NK-92 treated with Interleukin-12 subunit alpha and Interleukin-12 subunit beta, amount 100 ng/mL, for 24 hours (cell line): ENCODE results near the gene SGK2.

Source experiments
- DNase-seq: peaks from one replicate; lab custom pipeline; 2025; lab: John Stamatoyannopoulos, UW

SGK2 gene

DNA sequence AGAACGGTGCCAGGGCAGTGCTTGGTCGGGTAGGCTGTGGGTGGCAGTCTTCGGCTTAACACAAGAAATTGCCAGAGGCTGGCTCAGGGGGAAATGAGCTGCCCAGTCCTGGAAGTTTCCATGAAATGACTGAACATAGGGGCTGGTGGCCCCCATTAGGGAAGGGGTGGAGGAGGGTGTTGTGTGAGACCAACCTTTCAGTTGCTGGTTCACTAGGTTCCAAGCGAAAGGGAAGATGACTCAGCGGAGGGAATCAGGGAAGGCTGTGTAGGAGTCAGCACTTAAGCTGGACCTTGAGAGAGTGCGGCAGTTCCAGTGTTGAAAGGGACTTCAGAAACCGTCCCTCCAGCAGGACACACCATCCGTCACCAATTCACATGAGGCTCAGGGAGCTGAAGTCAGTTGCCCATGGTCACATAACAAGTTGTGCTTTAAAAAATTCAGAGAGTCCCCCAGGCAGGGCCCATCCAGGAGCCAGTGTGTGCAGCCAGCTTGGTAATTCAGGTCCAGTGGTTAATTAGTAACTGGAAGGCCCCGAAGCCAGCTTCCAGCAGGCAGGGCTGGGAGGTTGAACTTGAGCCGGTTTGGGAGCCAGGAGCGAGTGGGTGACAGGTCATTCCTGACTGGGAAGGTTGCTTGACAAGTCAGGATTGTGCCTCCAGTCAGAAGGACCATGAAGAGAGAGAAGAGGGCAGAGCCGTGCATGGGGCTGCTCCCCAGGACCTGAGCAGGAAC, at the start of gene SGK2:
TSS of gene SGK2 (plus strand) at position 616 of the 735 bp plus-strand sequence. CDS start 7,469 bp downstream, outside the sequence.
- no peak for DNase-seq

DNA sequence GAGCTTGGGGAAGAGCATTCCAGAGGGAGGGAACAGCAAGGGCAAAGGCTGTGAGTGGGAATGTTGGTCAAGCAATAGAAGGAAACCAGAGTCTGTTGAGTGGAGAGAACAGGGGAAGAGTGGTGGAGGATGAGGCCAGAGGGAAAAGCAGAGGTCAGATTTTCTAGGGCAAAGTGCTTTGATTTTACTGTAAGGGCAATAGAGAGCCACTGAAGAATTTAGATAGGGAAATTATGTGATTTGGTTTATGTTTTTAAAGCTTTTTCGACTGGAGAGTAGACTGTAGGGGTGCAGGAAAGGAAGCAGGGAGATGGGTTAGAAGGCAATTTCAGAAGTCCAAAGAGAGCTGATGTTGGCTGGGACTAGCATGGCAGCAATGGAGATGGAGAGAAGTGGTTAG, 46.9 kb upstream of the SGK2 start:
- no peak for DNase-seq

DNA sequence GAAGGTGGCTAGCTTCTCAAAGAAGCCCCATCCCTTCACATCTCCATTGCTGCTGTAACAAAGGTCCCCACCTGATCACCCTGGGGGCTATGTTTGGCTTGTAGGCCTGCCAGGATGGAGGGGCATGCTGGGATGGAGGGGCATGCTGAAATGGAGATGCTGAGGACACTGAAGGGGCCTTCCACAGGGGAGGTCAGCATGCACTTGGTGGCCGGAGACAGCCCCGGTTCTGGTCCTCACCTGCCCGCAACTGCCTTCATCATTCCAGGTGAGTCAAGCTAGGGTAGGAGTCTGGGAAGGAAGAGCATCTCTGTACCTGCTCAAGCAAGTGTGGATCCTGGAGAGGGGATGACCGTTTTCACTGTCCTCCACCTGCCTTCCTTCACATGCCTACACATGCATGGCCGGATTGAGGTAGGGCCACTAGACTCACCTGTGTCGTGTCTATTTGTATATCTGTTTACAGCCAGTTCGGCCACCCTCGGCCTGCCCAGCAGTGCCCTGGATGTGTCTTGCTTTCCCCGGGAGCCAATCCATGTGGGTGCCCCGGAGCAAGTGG, 45.4 kb upstream of the SGK2 start:
- DNase-seq: no peak

DNA sequence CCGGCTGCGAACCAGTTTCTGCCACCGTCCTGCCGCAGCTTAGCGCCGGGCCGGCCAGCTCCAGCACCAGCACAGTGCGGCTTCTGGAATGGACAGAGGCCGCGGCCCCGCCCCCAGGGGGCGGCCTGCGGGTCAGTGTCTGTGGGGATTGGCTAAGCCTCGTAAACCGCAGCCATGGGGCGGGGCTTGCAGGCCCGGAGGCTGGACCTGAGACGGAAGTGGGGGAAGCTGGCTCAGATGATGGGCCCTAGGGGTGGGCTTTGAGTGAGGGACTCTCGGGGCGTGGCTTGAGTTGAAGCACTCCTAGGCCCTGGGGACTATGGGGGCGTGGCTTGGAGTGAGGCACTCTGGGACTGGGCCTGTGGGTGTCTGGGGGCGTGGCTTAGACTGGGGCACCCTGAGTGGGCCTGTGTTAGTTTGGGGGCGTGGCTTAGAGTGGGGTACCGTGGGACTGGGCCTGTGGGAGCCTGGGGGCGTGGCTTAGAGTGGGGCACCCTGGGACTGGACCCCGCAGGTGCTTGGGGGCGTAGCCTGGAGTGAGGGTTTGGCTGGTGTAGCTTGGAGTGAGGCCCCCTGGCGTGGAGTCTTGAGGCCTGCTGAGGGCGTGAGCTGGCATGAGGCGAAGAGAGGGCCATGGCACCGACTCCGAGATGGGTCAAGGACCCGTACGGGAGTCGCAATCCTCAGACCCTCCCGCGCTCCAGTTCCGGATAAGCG, 44.7 kb upstream of the SGK2 start:
- peak; percentile 92 for DNase-seq

DNA sequence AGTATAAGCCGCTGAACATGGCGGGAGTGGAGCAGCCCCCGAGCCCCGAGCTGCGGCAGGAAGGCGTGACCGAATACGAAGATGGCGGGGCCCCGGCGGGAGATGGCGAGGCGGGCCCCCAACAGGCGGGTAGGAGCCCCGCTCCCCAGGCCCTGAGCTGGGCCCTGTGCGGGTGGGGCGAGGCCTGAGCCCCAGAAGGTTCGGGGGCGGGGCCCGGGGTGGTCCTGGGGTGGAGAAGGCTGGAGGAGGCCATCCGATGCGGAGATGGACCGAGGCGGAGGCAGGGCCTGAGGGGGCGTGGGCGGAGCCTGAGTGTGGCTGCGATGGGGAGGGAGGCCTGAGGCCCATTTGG, 44.2 kb upstream of the SGK2 start:
- DNase-seq: no peak

DNA sequence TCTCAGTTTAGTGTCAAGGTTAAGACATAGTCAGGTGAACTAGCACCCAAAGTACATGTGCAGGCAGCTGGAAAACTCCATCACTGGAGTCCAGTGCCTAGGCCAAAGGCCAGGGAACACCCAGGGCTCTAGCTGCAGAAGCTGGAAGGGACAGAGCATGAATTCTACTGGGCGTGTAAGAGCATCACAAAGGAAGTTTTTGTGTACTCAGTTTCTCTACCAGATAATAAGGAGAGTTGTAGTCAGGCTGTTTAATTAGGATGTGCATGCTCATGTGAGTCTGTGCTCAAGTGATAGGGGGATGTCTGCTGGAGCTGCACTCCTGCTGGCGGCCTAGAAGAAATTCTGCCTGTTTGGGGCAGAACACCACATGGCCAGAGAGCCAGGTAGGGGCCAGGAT, 43.2 kb upstream of the SGK2 start:
- no peak for DNase-seq

DNA sequence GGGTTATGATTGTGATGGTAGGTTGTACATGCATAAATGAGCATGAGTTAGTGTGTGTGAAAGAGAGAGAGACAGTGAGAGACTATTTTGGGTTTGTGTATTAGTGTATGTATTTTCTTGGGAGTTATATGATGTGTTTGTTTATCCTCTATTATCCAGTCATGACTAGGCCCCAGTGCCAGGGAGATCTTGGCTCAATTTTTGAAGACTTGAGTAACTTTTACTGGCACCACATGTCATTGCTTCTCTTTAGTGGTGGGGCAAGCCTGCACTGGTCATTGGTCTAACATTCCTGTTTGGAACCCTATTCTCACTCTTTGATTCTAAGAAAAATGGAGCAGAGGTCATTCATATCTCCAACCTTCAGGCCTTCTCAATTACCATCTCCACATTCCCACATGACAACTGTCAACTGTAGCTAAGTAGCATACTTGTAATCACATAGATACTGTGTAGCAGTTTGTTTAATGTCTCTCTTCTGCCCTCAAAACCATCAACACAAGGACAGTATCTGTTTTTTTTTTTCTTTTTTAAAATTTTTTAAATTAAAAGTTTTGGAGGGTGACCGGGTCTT, 42.5 kb upstream of the SGK2 start:
- no peak for DNase-seq

DNA sequence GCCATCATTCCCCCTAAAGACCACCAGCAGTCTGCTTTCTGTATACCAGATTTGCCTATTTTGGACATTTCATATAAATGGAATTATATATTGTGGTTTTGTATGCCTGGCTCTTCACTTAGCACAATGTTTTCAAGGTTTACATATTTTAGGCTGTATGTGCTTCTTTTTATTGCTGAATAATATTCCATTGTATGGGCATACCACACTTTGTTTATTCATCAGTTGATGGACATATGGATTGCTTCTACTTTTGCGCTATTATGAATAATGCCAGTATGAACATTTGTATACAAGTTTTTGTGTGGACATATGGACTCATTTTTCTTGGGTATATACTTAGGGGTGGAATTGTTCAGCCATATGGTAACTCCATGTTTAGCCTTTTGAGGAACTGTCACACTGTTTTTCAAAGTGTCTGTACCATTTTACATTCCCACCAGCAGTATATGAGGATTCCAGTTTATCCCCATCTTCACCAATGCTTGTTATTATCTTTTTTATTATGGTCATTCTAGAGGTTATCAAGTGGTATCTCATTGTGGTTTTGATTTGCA, 38.7 kb upstream of the SGK2 start:
- no peak for DNase-seq

DNA sequence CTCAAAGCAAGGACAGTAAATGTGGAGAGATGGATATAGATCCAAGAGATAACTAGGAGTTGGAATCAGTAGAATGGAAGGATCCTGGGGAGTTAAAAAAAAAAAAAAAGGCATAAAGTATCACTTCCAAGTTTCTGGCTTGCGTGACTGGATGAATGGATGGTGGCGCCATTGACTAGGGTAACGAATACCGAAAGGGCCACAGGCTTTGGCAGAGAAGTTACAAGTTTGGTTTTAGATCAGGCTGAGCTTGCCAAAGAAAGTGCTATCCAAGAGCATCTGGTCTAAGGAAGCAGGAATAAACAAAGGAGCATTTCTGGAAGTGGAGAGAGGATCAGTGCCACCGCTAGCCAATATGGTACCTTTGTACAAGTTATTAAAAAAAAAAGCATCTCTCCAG, 33.8 kb upstream of the SGK2 start:
- no peak for DNase-seq

DNA sequence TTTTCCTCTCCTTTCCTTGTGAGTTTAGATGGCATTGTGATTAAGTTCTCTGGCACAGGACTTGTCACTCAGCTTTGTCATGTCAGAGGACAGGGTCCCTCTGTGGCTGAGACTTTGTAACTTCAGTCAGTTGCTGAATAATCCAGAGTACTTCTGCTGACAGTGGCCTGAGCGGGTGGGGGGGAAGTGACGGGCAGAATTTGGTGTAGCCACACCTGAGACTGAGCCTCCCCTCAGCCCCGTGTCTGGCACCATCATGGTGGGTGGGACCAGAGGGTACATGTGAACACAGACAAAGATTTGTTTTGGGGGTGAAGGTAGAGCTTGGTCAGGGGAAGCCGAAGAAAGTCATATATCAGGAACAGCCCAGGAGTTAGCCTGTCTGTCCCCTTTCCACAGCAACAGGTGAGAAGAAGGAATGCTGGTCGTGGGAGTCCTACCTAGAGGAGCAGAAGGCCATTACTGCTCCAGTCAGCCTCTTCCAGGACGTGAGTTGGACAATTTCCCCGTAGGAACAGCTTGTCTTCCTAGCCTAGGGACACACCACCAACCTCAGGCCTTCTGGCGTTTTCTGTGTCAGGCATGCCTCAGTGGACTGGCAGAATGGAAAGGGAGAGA, 30.5 kb upstream of the SGK2 start:
- no peak for DNase-seq

DNA sequence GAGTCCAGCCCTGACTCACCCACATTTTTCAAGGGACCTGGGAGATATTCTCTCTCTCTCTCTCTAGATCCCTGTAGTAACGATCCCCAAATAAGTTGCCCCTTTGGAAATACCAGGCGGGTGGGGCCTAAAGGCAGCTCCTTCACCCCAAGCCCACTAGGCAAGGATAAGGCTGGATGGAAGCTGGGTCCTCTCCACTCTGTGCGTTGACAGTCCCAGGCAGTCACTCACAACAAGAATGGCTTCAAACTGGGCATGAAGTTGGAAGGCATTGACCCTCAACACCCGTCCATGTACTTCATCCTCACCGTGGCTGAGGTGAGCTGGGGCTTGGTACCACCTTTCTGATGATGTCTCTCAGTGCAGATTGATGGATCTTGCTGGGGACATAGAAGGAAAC, 29.8 kb upstream of the SGK2 start:
- DNase-seq: no peak

DNA sequence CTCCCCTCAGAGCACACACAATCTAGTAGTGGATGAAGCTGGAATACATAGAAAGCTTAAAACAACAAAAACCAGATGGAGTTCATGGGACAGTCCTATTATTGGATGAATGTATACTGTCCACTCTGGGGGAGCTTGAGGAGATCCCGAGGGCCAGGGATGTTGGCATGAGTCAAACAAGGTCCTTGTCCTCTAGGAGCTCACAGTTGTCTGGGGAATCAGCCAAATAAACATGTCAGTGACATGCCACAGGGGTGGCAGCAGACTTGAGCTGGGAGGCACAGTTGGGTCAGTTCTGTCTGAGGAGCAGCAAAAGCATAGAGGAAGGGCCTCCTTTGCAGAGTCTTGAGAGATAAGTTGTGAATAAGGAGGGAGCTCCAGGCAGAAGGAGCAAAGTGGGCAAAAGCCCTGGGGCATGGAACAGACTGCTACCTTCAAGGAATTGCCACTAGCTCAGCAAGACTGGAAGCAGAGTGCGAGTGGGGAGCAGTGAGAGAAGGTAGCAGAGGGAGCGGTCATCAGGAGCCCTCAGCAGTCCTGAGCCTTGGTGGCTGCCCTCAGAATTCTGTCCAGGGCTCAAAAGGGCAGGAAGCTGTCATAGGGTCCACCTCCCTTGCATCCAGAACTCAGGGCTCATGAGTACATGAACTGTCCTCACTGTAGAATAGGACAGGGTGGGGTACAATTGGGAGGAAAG, 29.2 kb upstream of the SGK2 start:
- no peak for DNase-seq

DNA sequence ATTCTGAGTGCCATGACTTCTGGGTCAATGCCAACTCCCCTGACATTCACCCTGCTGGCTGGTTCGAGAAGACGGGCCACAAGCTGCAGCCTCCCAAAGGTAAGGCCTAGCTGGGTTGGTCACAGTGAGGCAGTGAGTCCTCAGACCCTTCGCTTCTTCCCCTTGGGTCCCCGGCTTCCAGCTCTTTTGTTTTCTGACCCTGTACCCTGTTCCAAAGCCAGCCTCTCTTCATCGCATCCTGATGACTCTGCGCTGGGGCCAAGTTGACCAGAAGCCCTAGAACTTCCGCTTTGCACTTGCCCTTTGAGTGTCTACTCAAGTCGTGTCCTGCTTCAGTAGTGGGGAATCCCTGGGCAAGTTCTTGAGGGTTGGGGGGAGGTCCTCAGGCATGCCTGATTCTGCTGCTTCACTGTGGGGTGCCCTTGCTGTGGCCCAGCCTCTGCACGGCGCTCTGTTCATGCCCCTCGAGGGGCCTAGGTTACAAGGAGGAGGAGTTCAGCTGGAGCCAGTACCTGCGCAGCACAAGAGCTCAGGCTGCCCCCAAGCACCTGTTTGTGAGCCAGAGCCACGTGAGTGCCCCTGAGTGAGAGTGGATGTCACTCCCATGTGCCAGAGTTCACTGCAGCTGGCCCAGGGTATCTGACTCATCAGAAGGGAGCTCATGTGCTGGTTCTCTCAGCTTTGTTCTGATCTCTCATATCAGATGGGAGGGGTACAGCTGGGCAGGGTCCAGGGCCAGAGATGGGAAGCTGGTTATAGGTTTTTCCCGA, 28.3 kb upstream of the SGK2 start:
- no peak for DNase-seq

DNA sequence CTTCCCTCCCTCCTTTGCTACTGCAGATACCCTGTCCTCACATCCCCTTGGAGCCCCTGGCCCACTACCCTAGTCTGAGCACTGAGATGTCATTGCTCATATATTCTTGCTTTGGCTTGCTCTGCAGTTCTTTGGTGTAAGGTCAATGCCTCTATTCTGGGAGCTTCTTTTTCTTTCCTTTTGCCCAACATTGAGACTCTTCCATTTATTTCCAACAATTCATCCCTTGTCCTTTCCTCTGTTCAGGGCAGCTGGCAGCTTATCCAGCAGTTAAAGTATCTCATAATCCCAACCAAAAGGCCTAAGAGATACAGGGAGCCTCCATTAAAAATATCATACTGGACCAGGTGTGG, 27.8 kb upstream of the SGK2 start:
- no peak for DNase-seq

DNA sequence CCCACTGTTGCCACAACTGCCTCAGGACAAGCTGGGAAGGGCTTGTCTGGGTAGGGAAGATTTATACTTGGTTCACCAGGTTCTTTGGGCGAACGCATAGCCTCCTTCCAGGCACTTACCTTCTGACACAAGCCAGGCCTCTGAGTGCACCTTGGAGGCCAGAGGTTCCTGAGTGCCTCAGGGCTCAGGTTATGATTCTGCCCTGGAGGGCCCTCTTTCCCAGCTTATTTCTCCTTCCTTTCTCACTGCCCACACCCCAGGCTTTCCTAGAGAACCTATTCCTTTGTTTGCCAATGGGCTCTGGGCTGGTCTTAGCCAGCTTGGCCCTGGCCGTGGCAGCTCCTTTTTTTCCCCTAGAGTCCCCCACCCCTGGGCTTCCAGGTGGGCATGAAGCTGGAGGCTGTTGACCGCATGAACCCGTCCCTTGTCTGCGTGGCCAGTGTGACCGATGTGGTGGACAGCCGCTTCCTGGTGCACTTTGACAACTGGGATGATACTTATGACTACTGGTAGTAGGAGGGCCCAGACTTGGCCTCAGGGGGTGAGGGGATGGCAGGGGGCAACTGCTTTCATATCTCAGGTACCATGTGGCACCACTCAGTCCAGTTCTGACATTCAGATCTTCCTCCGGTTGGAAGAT, 26.3 kb upstream of the SGK2 start:
- DNase-seq: no peak

DNA sequence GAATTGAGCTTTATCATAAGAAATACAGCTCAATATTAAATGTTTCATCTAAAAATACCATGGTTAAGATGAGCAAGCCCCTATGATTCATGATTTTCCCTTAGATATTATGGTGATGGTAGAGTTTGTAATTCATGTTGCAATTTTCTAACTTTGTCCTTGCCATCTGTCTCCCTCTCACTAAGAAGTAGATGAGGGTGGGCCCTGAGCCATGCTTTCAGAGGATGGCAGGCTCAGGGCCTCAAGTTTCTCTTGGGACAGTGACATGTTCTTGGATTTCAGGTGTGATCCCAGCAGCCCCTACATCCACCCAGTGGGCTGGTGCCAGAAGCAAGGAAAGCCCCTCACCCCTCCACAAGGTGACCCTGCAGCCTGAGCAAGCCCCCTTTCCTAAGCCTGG, 25.8 kb upstream of the SGK2 start:
- DNase-seq: no peak

DNA sequence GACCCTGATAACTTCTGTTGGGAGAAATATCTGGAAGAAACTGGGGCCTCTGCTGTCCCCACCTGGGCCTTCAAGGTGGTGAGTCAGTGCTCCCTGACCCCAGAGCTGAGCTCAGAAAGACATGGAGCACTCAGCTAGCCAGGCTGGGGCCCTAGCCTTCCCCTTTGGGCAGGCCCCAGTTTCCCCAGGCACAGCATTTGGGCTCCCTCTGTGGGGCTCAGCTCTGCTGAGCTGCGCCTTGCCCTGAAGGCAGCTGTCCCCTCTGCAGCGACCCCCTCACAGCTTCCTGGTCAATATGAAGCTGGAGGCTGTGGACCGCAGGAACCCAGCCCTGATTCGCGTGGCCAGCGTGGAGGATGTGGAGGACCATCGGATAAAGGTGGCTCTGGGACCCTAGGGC, 24.8 kb upstream of the SGK2 start:
- DNase-seq: no peak

DNA sequence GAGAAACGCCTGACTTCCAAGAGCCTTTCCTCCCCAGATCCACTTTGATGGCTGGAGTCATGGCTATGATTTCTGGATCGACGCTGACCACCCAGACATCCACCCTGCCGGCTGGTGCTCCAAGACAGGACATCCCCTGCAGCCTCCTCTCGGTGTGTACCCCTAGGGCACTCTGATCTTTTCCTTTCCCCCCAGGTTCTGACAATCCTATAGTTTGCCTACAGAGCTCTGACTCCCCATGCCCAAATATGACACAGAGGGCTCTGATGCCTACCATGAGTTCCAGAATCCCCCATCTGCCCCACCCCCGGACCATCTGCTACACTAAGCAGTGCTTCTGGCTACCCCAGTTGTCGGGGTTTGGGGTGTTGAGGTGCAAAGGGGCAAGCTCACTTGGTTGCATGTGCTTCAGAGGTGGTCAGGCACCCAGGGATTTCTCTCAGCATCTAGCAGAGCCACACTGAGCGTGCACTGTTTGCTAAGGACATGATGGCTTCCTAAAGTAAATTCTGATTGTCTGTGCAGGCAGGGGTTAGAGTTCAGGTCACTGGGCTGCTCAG, 24.0 kb upstream of the SGK2 start:
- DNase-seq: no peak

DNA sequence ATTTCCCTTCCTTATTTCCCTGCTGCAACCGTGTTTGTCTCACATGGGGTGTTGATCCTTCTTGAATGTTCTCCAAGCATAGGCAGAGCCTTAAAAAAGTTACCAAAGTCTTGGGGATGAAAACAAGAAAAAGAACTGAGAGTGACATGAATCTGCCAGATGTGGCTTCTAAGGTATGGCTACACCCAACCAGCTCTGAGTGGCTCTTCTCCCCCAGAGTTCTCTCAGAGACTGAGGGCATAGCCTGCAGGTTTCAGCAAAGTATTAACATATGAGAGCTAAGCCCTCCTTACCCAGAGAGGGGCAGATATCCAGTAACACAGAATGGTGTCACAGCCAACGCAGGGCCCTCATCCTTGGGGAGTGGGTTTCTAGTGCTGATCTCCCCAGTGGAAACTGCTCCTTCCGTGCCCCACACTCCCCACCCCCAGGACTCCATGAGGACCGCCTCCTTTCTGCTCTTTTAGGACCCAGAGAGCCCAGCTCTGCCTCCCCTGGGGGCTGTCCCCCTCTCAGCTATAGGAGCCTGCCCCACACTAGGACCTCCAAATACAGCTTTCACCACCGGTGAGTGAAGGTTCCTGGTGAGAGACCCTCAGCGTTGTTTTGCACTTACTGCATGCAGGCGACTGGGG, 23.3 kb upstream of the SGK2 start:
- no peak for DNase-seq
